CD4-positive, alpha-beta T cell (primary cell): ENCODE data around the gene LRRC2. TPM values are rescaled to one million over a fixed set of nuclear protein-coding genes. Genes with fewer than 3 reads are reported as not detected.

Experiments
- ATAC-seq: fragments of 200-7000 bp; cut with Tn5 transposase; one replicate; pipeline ENCODE4 v1.10.0; 2022; ENCODE audit warnings: mild to moderate bottlenecking; ENCODE audit not compliant: poor library complexity
- CTCF ChIA-PET: fragments of 350-600 bp; sonication (Branson Sonifier 250); formaldehyde crosslinking; loops from one replicate; lab custom pipeline; 2021; ENCODE audit warnings: antibody characterized with exemption, inconsistent platforms; lab: Charles Lee
- POLR2A ChIA-PET: fragments of 350-600 bp; sonication (Branson Sonifier 250); formaldehyde crosslinking; loops from one replicate; lab custom pipeline; 2021; ENCODE audit warnings: antibody characterized with exemption, inconsistent platforms; lab: Charles Lee
- DNase-seq, 14 experiments: peaks; one replicate each; pipeline ENCODE4 v3.0.0-alpha.2; 2013 to 2020; ENCODE audit warnings: mixed read lengths in 2 of 14
- H3K27ac ChIP-seq, 2 donors: one replicate each; pipeline versions ENCODE4 v1.5.1 to v1.7.0; 2013; ENCODE audit warnings: low read length in 2 of 2, low read depth in 1 of 2, mild to moderate bottlenecking in 1 of 2
- H3K27me3 ChIP-seq, 2 experiments: 1 replicate in 1 of 2; 2 replicates in 1 of 2; pipeline versions ENCODE4 v1.6.1 to v1.7.0; 2013; ENCODE audit warnings: low read length in 2 of 2, control low read depth in 1 of 2, mild to moderate bottlenecking in 1 of 2, moderate library complexity in 1 of 2; ENCODE audit not compliant: insufficient read depth in 2 of 2, control insufficient read depth in 1 of 2
- H3K36me3 ChIP-seq: one replicate; pipeline ENCODE4 v1.6.1; 2013; ENCODE audit warnings: low read length, control low read depth; ENCODE audit not compliant: insufficient read depth
- H3K4me1 ChIP-seq: one replicate; pipeline ENCODE4 v1.6.1; 2013; ENCODE audit warnings: low read length, control low read depth; ENCODE audit not compliant: insufficient read depth
- H3K4me3 ChIP-seq: one replicate; pipeline ENCODE4 v1.5.1; 2013; ENCODE audit warnings: mild to moderate bottlenecking, low read length, moderate library complexity
- H3K9me3 ChIP-seq, 2 experiments: 1 replicate in 1 of 2; 2 replicates in 1 of 2; pipeline versions ENCODE4 v1.6.1 to v1.7.0; 2013; ENCODE audit warnings: low read length in 2 of 2, mild to moderate bottlenecking in 2 of 2, control low read depth in 1 of 2, moderate library complexity in 1 of 2; ENCODE audit not compliant: control insufficient read depth in 1 of 2, insufficient read depth in 1 of 2
- H3K27ac Mint-ChIP-seq: one replicate; pipeline ENCODE4 v1.8.0; 2020; ENCODE audit warnings: mixed read lengths
- H3K27me3 Mint-ChIP-seq: one replicate; pipeline ENCODE4 v1.8.0; 2021; ENCODE audit warnings: mixed read lengths
- H3K36me3 Mint-ChIP-seq: one replicate; pipeline ENCODE4 v1.8.0; 2021; ENCODE audit warnings: low read depth, mixed read lengths
- H3K4me1 Mint-ChIP-seq: one replicate; pipeline ENCODE4 v1.8.0; 2021; ENCODE audit warnings: low read depth, mixed read lengths
- H3K4me3 Mint-ChIP-seq: one replicate; pipeline ENCODE4 v1.8.0; 2020; ENCODE audit warnings: mild to moderate bottlenecking, mixed read lengths
- H3K9me3 Mint-ChIP-seq: one replicate; pipeline ENCODE4 v1.8.0; 2020; ENCODE audit warnings: mixed read lengths
- intact Hi-C, 2 experiments: fragments of 100-400 bp; cut with DNase I in 1 of 2; cut with micrococcal nuclease in 1 of 2; formaldehyde crosslinking; loops; one replicate each; pipeline versions ENCODE4 v1.15.1 to v1.9.0; 2023 to 2025; cut with DNase I, micrococcal nuclease
- total RNA-seq, 174 experiments: library from RNA in 2 of 174; stranded (reverse) in 2 of 174; gene quantifications; one replicate each; pipeline ENCODE4 v1.2.3 and lab custom pipeline; 2021 to 2026
- TF ChIP-seq, protein P1 (sequence below): fragments of 200-600 bp; IDR thresholded peaks from one replicate; pipeline ENCODE4 v1.8.0; 2022; ENCODE audit warnings: antibody characterized with exemption, mild to moderate bottlenecking

Gene LRRC2
- total RNA-seq, 2 experiments from 2014 or later, result 0.59 to 0.91 TPM

DNA sequence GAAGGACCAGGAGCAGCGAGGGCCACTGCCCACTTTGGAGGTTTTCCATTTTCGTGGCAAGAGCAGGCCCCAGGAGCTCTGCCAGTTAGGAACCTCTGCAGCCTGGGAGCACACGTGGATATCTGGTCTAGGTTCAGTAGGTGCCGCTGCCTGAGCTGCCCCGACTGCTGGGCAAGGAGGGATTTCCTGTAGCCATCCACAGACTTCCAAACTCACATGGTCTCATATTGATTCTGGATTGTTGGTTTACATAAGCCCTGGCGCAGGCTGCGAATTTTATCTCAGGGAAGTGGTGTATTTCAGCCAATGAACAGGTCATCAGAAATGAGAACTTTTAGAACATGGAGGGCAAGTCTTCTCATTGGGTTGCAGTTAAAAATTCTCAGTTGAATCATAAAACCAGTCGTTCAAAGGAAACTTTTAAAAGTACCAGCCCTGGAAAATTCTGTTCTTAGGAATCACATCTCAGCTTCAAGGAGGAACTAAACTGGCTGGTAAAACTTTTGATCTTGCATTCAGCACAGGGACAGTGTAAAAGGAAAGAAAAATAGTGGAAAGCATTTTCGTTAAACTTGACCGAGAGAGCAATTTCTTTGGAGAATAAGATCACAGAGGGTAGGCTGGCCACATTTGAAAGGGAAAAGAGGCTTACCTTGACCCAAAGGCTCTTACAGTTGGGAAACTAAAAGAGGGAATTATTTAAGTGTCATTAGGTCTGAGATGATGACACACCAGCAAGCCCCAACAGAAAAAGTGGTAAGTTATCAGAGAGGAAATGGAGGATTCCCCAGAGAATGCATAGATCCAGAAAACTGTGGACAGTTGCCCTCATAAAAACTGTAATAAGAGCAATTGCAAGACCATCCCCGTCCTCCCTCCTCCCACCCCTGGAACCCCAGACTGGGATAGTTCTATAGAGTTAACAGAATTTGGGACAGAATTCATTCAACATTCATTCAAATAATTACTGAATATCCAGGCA is 74.7 kb downstream of the LRRC2 start:
- Mint-ChIP-seq H3K36me3 (no peaks in the 10 kb centered on the region), H3K27ac (no peak overlapping the region), H3K4me1 (peaks cover 19% of the 10 kb centered on the region), H3K27me3 (no peaks in the 10 kb centered on the region), H3K4me3 (no peak overlapping the region), H3K9me3 (no peaks in the 10 kb centered on the region)
- peaks cover 15% of the 10 kb centered on the region for H3K4me1 ChIP-seq
- TF ChIP-seq, protein P1, sequence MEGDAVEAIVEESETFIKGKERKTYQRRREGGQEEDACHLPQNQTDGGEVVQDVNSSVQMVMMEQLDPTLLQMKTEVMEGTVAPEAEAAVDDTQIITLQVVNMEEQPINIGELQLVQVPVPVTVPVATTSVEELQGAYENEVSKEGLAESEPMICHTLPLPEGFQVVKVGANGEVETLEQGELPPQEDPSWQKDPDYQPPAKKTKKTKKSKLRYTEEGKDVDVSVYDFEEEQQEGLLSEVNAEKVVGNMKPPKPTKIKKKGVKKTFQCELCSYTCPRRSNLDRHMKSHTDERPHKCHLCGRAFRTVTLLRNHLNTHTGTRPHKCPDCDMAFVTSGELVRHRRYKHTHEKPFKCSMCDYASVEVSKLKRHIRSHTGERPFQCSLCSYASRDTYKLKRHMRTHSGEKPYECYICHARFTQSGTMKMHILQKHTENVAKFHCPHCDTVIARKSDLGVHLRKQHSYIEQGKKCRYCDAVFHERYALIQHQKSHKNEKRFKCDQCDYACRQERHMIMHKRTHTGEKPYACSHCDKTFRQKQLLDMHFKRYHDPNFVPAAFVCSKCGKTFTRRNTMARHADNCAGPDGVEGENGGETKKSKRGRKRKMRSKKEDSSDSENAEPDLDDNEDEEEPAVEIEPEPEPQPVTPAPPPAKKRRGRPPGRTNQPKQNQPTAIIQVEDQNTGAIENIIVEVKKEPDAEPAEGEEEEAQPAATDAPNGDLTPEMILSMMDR, result no peak
- ChIA-PET CTCF (interaction anchor here (2.4 to 5.5 kb wide), 2 partner anchors 117 to 137 kb away, joined by 5 to 122 read pairs; no protein-coding TSS in a partner anchor), POLR2A (no interaction called here)
- ATAC-seq, result no peak
- intact Hi-C loops, result no loop called here
- no peak overlapping the region for H3K27ac ChIP-seq
- DNase-seq, result no peak
- H3K4me3 ChIP-seq, result no peak overlapping the region
- no peaks in the 10 kb centered on the region for H3K36me3 ChIP-seq
- H3K27me3 ChIP-seq, result no peaks in the 10 kb centered on the region
- H3K9me3 ChIP-seq, result no peaks in the 10 kb centered on the region

DNA sequence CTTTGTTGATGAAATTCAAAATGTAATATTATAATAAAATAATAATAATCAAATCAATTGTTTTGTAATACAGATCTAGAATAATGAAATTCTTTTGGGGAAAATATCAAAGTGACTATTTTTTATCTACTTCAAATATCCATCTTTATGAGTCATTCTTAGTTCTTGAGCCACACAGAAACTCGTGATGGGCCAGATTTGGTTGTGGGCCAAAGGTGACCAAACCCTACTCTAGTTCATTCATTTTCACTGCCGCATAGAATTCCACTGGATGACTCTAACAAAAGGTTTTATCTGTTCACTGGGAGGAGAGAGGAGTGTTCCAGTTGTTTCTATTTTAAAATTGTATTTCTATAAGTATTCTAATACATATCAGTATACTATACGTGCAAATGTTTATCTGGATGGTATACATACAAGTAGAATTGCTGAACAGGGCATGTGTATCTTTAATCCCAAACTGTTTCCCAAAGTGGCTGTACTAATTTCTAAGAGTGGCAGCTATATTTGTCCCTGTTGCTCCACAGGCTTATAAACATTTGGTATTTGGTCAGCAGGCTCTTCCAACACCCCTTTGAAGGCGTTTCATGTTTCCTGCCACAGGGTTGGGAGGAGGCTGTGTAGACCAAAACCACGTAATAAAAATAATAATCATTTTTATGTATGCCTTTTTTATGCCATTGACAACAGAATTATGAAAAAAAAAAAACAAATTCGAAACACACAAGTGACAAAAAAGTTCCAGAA is 75.6 kb downstream of the LRRC2 start:
- Histone ChIP-seq H3K4me3 (no peak overlapping the region), H3K4me1 (peaks cover 15% of the 10 kb centered on the region), H3K9me3 (no peaks in the 10 kb centered on the region), H3K27me3 (no peaks in the 10 kb centered on the region), H3K27ac (no peak overlapping the region), H3K36me3 (no peaks in the 10 kb centered on the region)
- DNase-seq (no peak), ATAC-seq (no peak)
- ChIA-PET POLR2A (interaction anchor here (0.7 to 3.1 kb wide), 3 partner anchors 48 to 139 kb away, joined by 3 to 45 read pairs (median 24); no protein-coding TSS in a partner anchor), CTCF (interaction anchor here (2.2 to 6.5 kb wide), 8 partner anchors 23 to 138 kb away, joined by 5 to 243 read pairs (median 29); no protein-coding TSS in a partner anchor)
- Mint-ChIP-seq H3K36me3 (no peaks in the 10 kb centered on the region), H3K27me3 (no peaks in the 10 kb centered on the region), H3K9me3 (no peaks in the 10 kb centered on the region), H3K4me1 (peaks cover 19% of the 10 kb centered on the region), H3K27ac (peak overlapping the region; percentile 62), H3K4me3 (no peak overlapping the region)
- TF ChIP-seq, protein P1, result no peak
- intact Hi-C loops, result no loop called here

GRCh38 chr3:46489875-46490274 is 76.2 kb downstream of the LRRC2 start:
- Mint-ChIP-seq H3K36me3 (no peaks in the 10 kb centered on the region), H3K4me3 (peak overlapping the region; percentile 2), H3K9me3 (no peaks in the 10 kb centered on the region), H3K4me1 (peaks cover 19% of the 10 kb centered on the region), H3K27me3 (no peaks in the 10 kb centered on the region), H3K27ac (peak overlapping the region; percentile 62)
- intact Hi-C loops, result loop anchor here in 1 of 2 experiments (5.0 kb wide), 1 partner anchor 407 kb away; no protein-coding TSS in a partner anchor
- no peaks in the 10 kb centered on the region for H3K9me3 ChIP-seq
- H3K4me1 ChIP-seq, result peaks cover 15% of the 10 kb centered on the region
- H3K36me3 ChIP-seq, result no peaks in the 10 kb centered on the region
- TF ChIP-seq, protein P1, result no peak
- no peak overlapping the region for H3K4me3 ChIP-seq
- no peak overlapping the region for H3K27ac ChIP-seq
- ChIA-PET POLR2A (interaction anchor here (0.7 to 3.1 kb wide), 5 partner anchors 10 to 140 kb away, joined by 3 to 45 read pairs (median 24); no protein-coding TSS in a partner anchor), CTCF (interaction anchor here (2.1 to 6.5 kb wide), 10 partner anchors 23 to 138 kb away, joined by 5 to 243 read pairs (median 29); no protein-coding TSS in a partner anchor)
- peak in 3 of 14 experiments; percentile 9 to 39 (median 26) for DNase-seq
- H3K27me3 ChIP-seq, result no peaks in the 10 kb centered on the region
- ATAC-seq, result peak; percentile 57
